GM18520 (cell line): ENCODE results near the gene MELTF.

Experiments
- ATAC-seq: cut with Tn5 transposase; IDR thresholded peaks from one replicate; pipeline ENCODE4 v1.9.1; 2021; ENCODE audit not compliant: unreplicated experiment

The MELTF gene

DNA sequence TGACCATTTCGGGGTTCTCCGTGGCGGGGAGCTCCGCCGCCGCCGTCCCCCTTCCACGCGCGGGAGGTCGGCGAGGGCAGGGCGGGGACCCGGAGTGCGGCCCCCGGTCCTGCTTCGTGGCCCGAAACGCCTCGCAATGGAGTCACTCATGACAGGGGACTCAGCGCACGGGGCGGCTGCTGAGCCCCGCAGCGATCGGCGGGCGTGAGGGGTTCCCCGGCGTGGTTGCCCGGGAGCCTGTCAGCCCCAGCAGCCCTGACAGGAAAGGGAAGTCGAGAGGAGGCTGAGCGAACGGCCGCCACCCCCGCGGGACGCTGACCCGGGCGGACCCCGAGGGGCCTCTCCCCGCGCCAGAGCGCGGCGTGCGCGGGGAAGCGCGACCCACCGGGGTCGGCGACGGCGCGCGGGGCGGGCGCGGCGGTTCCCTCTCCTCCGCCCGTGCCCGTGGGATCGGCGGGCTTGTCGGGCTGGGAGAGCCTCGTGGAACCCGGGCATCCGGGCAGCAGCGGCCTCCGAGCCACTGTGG, 60.4 kb downstream of the MELTF start:
- ATAC-seq: peak; percentile 21

DNA sequence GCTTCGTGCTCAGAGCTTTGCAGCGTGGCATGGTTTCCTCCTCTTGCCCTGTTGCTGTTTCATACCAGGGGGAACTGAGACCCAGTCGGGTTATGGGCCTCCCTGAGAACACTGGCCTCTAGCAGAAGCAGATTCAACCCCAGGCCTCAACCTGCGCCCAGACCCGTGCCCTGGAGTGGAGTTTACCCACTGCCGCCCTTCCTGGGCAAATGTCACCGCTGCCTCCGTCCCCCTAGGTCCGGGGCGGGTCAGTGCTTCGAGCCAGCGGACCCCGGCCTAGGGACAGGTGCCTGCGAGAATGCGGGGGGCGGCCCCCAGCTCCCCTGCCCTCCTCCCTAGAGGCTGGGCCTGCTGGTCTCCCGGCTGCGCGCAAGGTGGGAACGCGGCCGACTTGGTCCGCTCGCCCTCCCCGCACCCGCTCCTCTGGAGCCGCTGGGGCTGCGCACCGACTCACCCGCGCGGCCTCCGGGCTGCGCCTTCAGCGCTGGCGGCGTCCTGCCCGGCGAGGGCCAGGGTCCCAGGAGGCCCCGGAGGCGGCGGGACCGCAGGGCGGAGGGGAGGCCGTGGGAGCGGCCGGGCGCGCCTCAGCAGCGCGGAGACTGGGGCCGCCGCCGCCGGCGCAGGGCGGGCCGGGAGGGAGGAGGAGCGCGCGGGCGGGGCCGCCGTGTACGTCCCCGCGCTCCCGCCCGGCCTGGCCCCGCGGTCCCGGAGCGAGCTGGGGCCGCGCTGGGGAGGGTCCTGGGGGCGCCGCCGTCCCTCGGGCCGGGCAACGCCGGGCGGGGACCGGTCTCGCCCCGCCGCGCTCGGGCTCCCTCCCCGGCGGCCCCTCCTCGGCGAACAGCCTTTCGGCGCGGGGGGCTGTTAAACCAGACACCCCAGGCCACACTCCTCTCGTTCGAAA, 61.1 kb downstream of the MELTF start, which contains the start of gene PIGZ:
PIGZ (minus strand) TSS at position 601 of the 901 bp plus-strand sequence. CDS start 16,802 bp downstream, outside the sequence.
- ATAC-seq: peak; percentile 35

GRCh38 chr3:196967412-196968232, 62.0 kb downstream of the MELTF start:
- no peak for ATAC-seq

DNA sequence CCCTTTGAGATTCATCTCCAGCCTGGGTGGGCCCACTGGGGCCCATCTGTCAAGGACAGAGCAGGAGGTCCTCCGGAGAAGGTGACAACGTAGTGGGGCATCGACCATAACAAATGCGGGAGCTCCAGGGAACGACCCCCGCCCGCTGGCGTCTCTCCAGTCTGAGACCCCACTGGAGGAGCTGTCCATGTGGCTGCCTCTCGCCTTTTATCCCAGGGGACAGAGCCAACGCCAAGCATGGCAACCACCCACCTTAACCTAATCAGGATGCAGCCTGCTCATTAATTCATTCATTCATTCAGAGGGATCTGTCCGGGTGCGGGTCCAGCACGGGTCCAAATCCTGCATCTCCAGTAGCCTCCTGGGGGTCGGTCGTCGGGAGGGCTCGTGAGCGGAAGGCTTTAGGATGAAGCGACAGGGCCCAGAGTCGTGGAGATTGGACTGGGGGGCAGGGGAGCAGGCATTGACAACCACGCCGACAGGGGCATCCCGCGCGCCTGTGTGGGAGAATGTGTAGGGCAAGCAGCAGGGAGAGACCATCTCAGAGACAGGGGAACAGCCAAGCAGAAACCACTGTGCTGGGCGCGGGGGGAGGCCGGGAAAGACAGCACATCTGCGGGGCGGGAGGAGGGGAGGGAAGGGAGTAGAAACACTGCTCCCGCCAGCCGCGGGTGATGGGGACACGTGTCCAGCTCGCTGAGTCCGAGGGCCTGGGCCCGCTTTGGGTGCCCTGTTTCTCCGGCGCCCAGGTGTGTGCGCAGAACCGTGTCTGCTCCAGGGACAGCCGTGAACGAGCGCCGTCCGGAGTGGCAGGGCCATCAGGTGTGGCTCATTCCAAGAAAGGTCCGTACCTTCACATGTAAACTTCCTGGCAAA, 62.9 kb downstream of the MELTF start:
- no peak for ATAC-seq

- ATAC-seq: no peak
These were observed 63.8 kb downstream of the MELTF start for GRCh38 chr3:196965804-196966173.

DNA sequence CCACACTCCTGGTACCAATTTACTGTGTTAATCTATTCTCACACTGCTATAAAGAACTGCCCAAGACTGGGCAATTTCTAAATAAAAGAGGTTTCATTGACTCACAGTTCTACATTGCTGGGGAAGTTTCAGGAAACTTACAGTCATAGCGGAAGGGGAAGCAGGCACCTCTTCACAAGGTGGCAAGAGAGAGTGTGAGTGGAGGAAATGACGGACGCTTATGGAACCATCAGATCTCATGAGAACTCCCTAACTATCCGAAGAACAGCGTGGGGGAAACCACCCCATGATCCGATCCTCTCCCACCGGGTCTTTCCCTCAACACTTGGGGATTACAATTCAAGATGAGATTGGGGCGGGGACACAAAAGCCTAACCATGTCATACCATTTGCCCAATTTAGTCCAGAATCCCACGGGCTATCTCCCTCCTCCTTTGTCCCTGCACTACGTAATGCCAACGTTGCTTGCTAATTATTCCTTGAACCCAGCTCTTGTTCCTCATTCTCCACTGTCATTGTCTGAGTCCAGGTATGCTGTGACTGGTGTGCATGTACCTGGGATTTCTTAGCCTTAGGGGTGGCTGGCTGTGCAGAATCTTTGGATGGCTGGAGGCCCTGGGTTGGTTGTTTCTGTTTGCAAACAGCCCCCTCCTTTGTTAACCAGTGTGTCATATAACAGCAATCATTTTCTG, 64.4 kb downstream of the MELTF start:
- no peak for ATAC-seq

DNA sequence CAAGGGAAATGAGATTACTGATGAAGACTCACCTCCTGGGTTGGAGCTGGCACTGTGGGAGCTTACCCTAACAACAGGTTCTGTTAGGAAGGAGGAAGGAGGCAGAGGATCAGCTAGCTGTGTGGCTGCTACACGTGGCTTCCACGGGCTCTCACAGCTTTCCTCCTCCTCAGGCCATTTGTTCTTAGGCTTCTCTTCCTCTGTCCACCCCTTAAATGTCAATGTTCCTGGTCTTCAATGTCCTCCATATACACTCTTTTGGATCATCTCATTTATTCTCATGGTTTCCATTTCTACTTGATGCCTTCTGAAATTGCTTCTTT, 66.0 kb downstream of the MELTF start:
- ATAC-seq: no peak

DNA sequence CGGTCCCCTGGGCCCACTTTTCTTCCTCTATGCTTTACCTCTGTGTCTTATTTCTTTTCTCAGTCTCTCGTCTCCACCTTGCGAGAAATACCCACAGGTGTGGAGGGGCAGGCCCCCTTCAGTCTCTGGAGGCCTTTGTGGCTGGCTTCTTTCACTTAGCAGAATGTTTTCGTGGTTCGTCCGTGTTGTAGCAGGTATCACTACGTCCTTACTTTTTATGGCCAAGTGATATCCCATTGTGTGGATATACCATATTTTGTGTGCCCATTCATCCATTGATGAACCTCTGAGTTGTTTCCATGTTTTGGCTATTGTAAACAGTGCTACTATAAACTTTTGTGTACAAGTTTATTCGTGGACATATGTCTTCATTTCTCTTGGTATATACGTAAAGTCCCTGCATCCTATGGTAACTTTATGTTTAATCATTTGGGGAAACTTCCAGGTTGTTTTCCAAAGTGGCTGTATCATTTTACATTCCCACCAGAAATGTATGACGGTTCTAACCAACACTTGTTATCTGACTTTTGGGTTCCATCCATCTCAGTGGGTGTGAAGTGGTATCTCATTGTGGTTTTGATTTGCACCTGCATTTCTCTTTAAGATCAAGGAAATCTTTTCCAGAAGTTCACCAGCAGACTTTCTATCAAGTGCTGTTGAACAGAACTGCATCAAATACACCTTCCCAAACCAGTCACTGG, 66.5 kb downstream of the MELTF start:
- no peak for ATAC-seq

GRCh38 chr3:196962108-196962929, 67.3 kb downstream of the MELTF start:
- ATAC-seq: no peak

- ATAC-seq: no peak
These were observed 74.8 kb downstream of the MELTF start for GRCh38 chr3:196954832-196955231.
